ENCODE results near the gene ATG101. TPM values are rescaled to one million over a fixed set of nuclear protein-coding genes. Genes with fewer than 3 reads are reported as not detected.

Gene ATG101
- total and polyA plus RNA-seq, 2 of the 8 experiments (the other 6 are each of a cell fraction or from before 2014, with no cell fraction given): 49.8 to 55.9 TPM

GRCh38 chr12:52120951-52121823 lies 51.4 kb downstream of the ATG101 start:
- Histone ChIP-seq H3K4me2 (ENCODE audit: insufficient read depth in 1 of 2, low read depth in 2 of 2, low read length in 2 of 2) (no peak overlapping the region), H3K9ac (replicated peaks in 1 of 4; ENCODE audit: extremely low read depth in 1 of 4, low read depth in 3 of 4, low read length in 3 of 4) (no peak overlapping the region), H3K4me3 (ENCODE audit: extremely low read depth in 1 of 4, insufficient read depth in 2 of 4, low read depth in 3 of 4, low read length in 4 of 4) (no peak overlapping the region), H4K20me1 (replicated peaks in 1 of 2; ENCODE audit: control insufficient read depth in 1 of 2, insufficient read depth in 2 of 2, low read length in 2 of 2) (no peaks in the 10 kb centered on the region), H3K23ac (ENCODE audit: insufficient read length) (no peak overlapping the region), H2BK5ac (ENCODE audit: low read depth, low read length) (peak overlapping the region; percentile 71; the same call in 1 of the 2 replicates), H3K23me2 (ENCODE audit: low read depth, low read length) (0 out of 2 replicates have a peak, but pooled peaks cover 2% of the 10 kb centered on the region), H4K5ac (ENCODE audit: insufficient read length, low read depth, low read length) (no peak overlapping the region), H2AK5ac (ENCODE audit: low read depth, low read length) (no peak overlapping the region), H2BK20ac (ENCODE audit: low read length) (peak overlapping the region; percentile 11; the same call in 1 of the 2 replicates), H2AFZ (ENCODE audit: low read length) (no peak overlapping the region; the same call in 1 of the 2 replicates), H2BK120ac (replicated peaks; ENCODE audit: low read depth, low read length) (no peak overlapping the region), H2BK12ac (ENCODE audit: low read depth, low read length) (peak overlapping the region; percentile 84; the same call in 1 of the 2 replicates), H3K79me2 (ENCODE audit: control insufficient read depth in 1 of 2, insufficient read depth in 2 of 2, low read length in 2 of 2) (no peaks in the 10 kb centered on the region), H3K36me3 (ENCODE audit: control insufficient read depth in 2 of 4, insufficient read depth in 4 of 4, low read length in 3 of 4) (no peaks in the 10 kb centered on the region), H3K14ac (ENCODE audit: insufficient read length) (no peak overlapping the region), H3K27ac (ENCODE audit: low read depth, low read length) (no peak overlapping the region), H3K27me3 (replicated peaks in 1 of 4; ENCODE audit: control insufficient read depth in 3 of 4, extremely low read depth in 1 of 4, insufficient read depth in 3 of 4, low read length in 3 of 4) (no peaks in the 10 kb centered on the region), H3K4me1 (replicated peaks in 1 of 4; ENCODE audit: control insufficient read depth in 3 of 4, insufficient read depth in 4 of 4, low read length in 3 of 4) (peaks cover 26 to 38% (median 27%) of the 10 kb centered on the region in 4 experiments), H3K79me1 (ENCODE audit: low read depth, low read length) (no peaks in the 10 kb centered on the region), H4K91ac (replicated peaks; ENCODE audit: insufficient read length, low read length) (peak overlapping the region; percentile 47), H3K18ac (ENCODE audit: extremely low read depth, low read length) (peak overlapping the region; percentile 53; the same call in 1 of the 2 replicates), H4K8ac (ENCODE audit: extremely low read depth, insufficient read depth, low read length) (peak overlapping the region; percentile 60; the same call in 1 of the 2 replicates), H3K56ac (replicated peaks; ENCODE audit: insufficient read length, low read depth, low read length) (no peak overlapping the region), H2BK15ac (ENCODE audit: low read length) (peak overlapping the region; percentile 72; the same call in 1 of the 2 replicates), H3K4ac (replicated peaks; ENCODE audit: insufficient read length, low read depth, low read length) (peak overlapping the region; percentile 48), H3K9me3 (ENCODE audit: insufficient read depth in 2 of 2, low read depth in 1 of 2, low read length in 1 of 2) (no peaks in the 10 kb centered on the region)
- POLR2A ChIA-PET (ENCODE audit: partially characterized antibody): interaction anchor here (0.7 to 1.5 kb wide), 3 partner anchors 28 to 95 kb away, joined by 4 to 5 read pairs (median 5); no protein-coding TSS in a partner anchor
- CTCF ChIA-PET (ENCODE audit: partially characterized antibody): interaction anchor here (0.7 to 12.6 kb wide), 28 partner anchors 9 to 118 kb away, joined by 3 to 338 read pairs (median 4); no protein-coding TSS in a partner anchor
- 89% methylated on average over 18 of the region's 19 CpGs; no CpG with 5 or more reads in 1 of the 2 experiments for whole genome bisulfite sequencing, 2 experiments (ENCODE audit: extremely low coverage in 1 of 2, insufficient coverage in 1 of 2, insufficient read length in 1 of 2, insufficient replicate concordance in 2 of 2, low coverage in 1 of 2, low lambda C conversion rate in 2 of 2, missing lambda C conversion rate in 1 of 2)
- no peak for FAIRE-seq
- no peak for DNase-seq (ENCODE audit: low read depth in 1 of 2, low spot score in 2 of 2)
- TF ChIP-seq JUND (IDR thresholded peaks at IDR 0.05; ENCODE audit: low read length) (no peak), E2F6 (IDR thresholded peaks at IDR 0.05) (no peak), EZH2 (IDR thresholded peaks at IDR 0.05; ENCODE audit: low read depth, low read length, severe bottlenecking) (no peak), POU5F1 (IDR thresholded peaks at IDR 0.05; ENCODE audit: low read depth, low read length) (no peak), MAFK (IDR thresholded peaks at IDR 0.05; ENCODE audit: low read depth, low read length) (no peak), EGR1 (IDR thresholded peaks at IDR 0.05; ENCODE audit: borderline replicate concordance, low read depth, low read length) (no peak)
- TF ChIP-seq, protein P1, sequence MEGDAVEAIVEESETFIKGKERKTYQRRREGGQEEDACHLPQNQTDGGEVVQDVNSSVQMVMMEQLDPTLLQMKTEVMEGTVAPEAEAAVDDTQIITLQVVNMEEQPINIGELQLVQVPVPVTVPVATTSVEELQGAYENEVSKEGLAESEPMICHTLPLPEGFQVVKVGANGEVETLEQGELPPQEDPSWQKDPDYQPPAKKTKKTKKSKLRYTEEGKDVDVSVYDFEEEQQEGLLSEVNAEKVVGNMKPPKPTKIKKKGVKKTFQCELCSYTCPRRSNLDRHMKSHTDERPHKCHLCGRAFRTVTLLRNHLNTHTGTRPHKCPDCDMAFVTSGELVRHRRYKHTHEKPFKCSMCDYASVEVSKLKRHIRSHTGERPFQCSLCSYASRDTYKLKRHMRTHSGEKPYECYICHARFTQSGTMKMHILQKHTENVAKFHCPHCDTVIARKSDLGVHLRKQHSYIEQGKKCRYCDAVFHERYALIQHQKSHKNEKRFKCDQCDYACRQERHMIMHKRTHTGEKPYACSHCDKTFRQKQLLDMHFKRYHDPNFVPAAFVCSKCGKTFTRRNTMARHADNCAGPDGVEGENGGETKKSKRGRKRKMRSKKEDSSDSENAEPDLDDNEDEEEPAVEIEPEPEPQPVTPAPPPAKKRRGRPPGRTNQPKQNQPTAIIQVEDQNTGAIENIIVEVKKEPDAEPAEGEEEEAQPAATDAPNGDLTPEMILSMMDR (IDR thresholded peaks at IDR 0.05; ENCODE audit: control extremely low read depth in 1 of 3, insufficient read depth in 1 of 3, low read depth in 1 of 3, low read length in 3 of 3): no peak

Data from H1 (cell line).